GM12891 (cell line): ENCODE measurements around the gene GSTM4.

Source experiments
- POLR2A ChIP-seq: IDR thresholded peaks from 2 replicates; pipeline ENCODE4 v1.6.1; 2011; ENCODE audit warnings: low read depth, low read length, control low read depth
- POU2F2 ChIP-seq: IDR thresholded peaks from 2 replicates; pipeline ENCODE4 v1.6.1; 2011; ENCODE audit warnings: low read depth, mild to moderate bottlenecking, control low read depth, low read length, moderate library complexity
- SPI1 ChIP-seq: IDR thresholded peaks from 2 replicates; pipeline ENCODE4 v1.6.1; 2011; ENCODE audit warnings: low read depth, low read length, control low read depth
- TAF1 ChIP-seq: IDR thresholded peaks from 2 replicates; pipeline ENCODE4 v1.6.1; 2011; ENCODE audit warnings: low read depth, low read length, control low read depth

GRCh38 chr1:109627692-109628399 is 28.1 kb upstream of the GSTM4 start:
- no peak for TF ChIP-seq TAF1
- no peak for TF ChIP-seq POLR2A
- no peak for TF ChIP-seq SPI1
- TF ChIP-seq POU2F2: no peak
